ENCODE results near the gene CCDC85B. TPM values are rescaled to one million over a fixed set of nuclear protein-coding genes. Genes with fewer than 3 reads are reported as not detected.

Gene CCDC85B
- total and polyA plus RNA-seq, 2 of the 13 experiments (the other 11 are each of a cell fraction or from before 2014, with no cell fraction given): 8.2 to 19.5 TPM

DNA sequence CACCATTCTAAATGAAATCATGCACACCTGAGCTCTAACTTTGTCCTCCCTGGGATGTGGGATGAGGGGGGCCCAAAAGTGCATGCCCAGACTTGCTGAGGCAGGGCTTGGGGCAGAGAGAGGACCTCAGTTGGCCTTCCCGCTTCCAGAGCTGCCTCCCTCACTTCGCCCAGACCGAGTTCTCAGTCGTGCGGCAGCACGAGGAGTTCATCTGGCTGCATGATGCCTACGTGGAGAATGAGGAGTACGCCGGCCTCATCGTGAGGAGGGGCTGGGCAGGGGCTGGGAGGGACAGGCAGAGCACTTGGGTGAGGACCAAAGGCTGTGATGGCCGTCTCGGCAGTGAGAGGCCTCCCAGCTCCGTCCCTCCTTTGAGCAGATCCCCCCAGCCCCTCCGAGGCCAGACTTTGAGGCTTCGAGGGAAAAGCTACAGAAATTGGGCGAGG lies 40.7 kb upstream of the CCDC85B start (continued):
- TF ChIP-seq ZFX (CRISPR knock-in tag; IDR thresholded peaks at IDR 0.05; ENCODE audit: low read depth): peak; percentile 54
- 0 out of 2 replicates have a peak, but pooled peaks have one; percentile 19 for TF ChIP-seq MED1 (CRISPR knock-in tag; IDR thresholded peaks at IDR 0.05)
- TF ChIP-seq ZZZ3 (CRISPR knock-in tag; IDR thresholded peaks at IDR 0.05; ENCODE audit: borderline replicate concordance): peak; percentile 61; the same call in 1 of the 2 replicates
- TF ChIP-seq CHD4 (IDR thresholded peaks at IDR 0.05; ENCODE audit: borderline replicate concordance, low read length): no peak

DNA sequence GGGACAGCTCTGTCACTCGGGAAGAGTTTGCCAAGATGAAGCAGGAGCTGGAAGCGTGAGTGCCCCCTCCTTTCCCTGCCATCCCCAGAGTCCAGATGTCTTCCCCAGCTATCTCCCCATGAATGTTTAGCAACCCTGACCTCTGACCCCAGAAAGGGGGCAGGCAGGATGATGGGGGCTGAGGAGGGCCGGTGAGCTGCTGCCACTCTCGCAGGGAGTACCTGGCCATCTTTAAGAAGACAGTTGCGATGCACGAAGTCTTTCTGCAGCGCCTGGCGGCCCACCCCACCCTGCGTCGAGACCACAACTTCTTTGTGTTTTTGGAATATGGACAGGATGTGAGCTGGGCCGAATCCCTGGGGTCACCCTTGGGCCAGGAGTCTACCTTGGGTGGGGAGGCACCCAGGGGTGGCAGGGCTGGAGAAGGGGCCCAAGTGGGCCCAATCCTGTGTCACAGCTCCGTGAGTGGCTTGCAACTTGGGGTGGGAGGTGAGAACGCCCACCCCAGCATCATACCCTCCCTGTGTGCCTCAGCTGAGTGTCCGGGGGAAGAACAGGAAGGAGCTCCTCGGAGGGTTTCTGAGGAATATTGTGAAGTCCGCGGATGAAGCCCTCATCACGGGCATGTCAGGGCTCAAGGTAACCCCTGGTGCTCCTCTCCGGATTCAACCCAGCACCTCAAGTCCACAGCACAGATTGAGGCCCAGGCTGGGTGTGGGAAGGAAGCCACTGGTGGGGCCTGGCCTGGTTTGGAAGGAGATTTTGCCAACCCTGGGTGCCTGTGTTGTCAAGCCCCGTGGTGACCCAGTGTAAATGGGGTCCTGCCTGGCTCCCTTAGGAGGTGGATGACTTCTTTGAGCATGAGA lies 40.0 kb upstream of the CCDC85B start:
- peak overlapping the region; percentile 60 for H3K4me2 ChIP-seq (ENCODE audit: low read depth, low read length)
- peak overlapping the region in 1 of 3 experiments; percentile 51; a peak in 1 of 6 replicates for H3K4me3 ChIP-seq (replicated peaks in 1 of 3; ENCODE audit: insufficient read depth in 1 of 3, low read depth in 2 of 3, low read length in 3 of 3)
- no peaks in the 10 kb centered on the region for H3K79me2 ChIP-seq (ENCODE audit: insufficient read depth, low read length)
- ATAC-seq (peak; percentile 23), FAIRE-seq (no peak), DNase-seq (ENCODE audit: low spot score) (no peak)
- H3K4me1 ChIP-seq (ENCODE audit: insufficient read depth, low read length): peaks cover 61% of the 10 kb centered on the region
- peaks cover 28% of the 10 kb centered on the region for H4K20me1 ChIP-seq (ENCODE audit: insufficient read depth, low read length)
- H3K36me3 ChIP-seq (replicated peaks in 1 of 2; ENCODE audit: control insufficient read depth in 1 of 2, insufficient read depth in 2 of 2, low read length in 2 of 2): peaks cover 10 to 25% of the 10 kb centered on the region in 2 experiments
- BruUV-seq (replicated peaks): no TSS peak
- in situ Hi-C loops (cut with HindIII; ENCODE audit: extremely low pct_ligation_motif_present, low pct_unique_long_range_greater_than_20kb) (loop anchor here (10.0 kb wide), 1 partner anchor 296 kb away; the partner anchor contains the start of gene LTBP3), intact Hi-C loops (cut with micrococcal nuclease; ENCODE audit: unreplicated experiment) (no loop called here)
- H3K9ac ChIP-seq (ENCODE audit: insufficient read depth, low read depth, low read length): no peak overlapping the region
- CTCF ChIA-PET (ENCODE audit: low intra/inter-chr PET ratio, low total read pairs): no interaction called here
- H3K9me3 ChIP-seq (ENCODE audit: low read length): 0 out of 2 replicates have a peak, but pooled peaks cover 4% of the 10 kb centered on the region
- no peak overlapping the region for H2AFZ ChIP-seq (ENCODE audit: low read length)
- H3K27ac ChIP-seq (ENCODE audit: extremely low read length, insufficient read depth, low read length): no peak overlapping the region
- WGBS (ENCODE audit: low lambda C conversion rate): 55% methylated on average over 8 of the region's 20 CpGs
- POLR2A ChIA-PET: interaction anchor here (0.5 to 4.1 kb wide), 8 partner anchors 7 to 130 kb away, joined by 3 to 21 read pairs (median 6); partner anchors contain the start of genes CFL1, FIBP, MUS81 and RNASEH2C
- no peaks in the 10 kb centered on the region for H3K27me3 ChIP-seq (ENCODE audit: control insufficient read depth in 1 of 2, insufficient read depth in 2 of 2, low read length in 2 of 2)
- TF ChIP-seq POLR2G (IDR thresholded peaks at IDR 0.05; ENCODE audit: low read depth, low read length) (peak; percentile 27; the same call in 1 of the 2 replicates), SOX6 (IDR thresholded peaks at IDR 0.05) (no peak), SOX6 (CRISPR knock-in tag; IDR thresholded peaks at IDR 0.05) (no peak), NR2F6 (IDR thresholded peaks at IDR 0.05) (peak; percentile 75), NR2F6 (CRISPR knock-in tag; IDR thresholded peaks at IDR 0.05) (peak; percentile 80), ZNF7 (CRISPR knock-in tag; IDR thresholded peaks at IDR 0.05) (no peak), NR2C2 (CRISPR knock-in tag; IDR thresholded peaks at IDR 0.05; ENCODE audit: borderline replicate concordance) (peak; percentile 56; the same call in 1 of the 2 replicates)
- TF ChIP-seq, protein P1, sequence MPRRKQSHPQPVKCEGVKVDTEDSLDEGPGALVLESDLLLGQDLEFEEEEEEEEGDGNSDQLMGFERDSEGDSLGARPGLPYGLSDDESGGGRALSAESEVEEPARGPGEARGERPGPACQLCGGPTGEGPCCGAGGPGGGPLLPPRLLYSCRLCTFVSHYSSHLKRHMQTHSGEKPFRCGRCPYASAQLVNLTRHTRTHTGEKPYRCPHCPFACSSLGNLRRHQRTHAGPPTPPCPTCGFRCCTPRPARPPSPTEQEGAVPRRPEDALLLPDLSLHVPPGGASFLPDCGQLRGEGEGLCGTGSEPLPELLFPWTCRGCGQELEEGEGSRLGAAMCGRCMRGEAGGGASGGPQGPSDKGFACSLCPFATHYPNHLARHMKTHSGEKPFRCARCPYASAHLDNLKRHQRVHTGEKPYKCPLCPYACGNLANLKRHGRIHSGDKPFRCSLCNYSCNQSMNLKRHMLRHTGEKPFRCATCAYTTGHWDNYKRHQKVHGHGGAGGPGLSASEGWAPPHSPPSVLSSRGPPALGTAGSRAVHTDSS (CRISPR knock-in tag; conservative IDR thresholded peaks at IDR 0.05): no peak
- TF ChIP-seq, protein P2, sequence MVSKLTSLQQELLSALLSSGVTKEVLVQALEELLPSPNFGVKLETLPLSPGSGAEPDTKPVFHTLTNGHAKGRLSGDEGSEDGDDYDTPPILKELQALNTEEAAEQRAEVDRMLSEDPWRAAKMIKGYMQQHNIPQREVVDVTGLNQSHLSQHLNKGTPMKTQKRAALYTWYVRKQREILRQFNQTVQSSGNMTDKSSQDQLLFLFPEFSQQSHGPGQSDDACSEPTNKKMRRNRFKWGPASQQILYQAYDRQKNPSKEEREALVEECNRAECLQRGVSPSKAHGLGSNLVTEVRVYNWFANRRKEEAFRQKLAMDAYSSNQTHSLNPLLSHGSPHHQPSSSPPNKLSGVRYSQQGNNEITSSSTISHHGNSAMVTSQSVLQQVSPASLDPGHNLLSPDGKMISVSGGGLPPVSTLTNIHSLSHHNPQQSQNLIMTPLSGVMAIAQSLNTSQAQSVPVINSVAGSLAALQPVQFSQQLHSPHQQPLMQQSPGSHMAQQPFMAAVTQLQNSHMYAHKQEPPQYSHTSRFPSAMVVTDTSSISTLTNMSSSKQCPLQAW (CRISPR knock-in tag; IDR thresholded peaks at IDR 0.05): 0 out of 2 replicates have a peak, but pooled peaks have one; percentile 10
- TF ChIP-seq, protein P3, sequence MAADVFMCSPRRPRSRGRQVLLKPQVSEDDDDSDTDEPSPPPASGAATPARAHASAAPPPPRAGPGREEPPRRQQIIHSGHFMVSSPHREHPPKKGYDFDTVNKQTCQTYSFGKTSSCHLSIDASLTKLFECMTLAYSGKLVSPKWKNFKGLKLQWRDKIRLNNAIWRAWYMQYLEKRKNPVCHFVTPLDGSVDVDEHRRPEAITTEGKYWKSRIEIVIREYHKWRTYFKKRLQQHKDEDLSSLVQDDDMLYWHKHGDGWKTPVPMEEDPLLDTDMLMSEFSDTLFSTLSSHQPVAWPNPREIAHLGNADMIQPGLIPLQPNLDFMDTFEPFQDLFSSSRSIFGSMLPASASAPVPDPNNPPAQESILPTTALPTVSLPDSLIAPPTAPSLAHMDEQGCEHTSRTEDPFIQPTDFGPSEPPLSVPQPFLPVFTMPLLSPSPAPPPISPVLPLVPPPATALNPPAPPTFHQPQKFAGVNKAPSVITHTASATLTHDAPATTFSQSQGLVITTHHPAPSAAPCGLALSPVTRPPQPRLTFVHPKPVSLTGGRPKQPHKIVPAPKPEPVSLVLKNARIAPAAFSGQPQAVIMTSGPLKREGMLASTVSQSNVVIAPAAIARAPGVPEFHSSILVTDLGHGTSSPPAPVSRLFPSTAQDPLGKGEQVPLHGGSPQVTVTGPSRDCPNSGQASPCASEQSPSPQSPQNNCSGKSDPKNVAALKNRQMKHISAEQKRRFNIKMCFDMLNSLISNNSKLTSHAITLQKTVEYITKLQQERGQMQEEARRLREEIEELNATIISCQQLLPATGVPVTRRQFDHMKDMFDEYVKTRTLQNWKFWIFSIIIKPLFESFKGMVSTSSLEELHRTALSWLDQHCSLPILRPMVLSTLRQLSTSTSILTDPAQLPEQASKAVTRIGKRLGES (CRISPR knock-in tag; IDR thresholded peaks at IDR 0.05; ENCODE audit: borderline replicate concordance): no peak

Data from HepG2 (cell line).